Endometrial microvascular endothelial cells (primary cell): ENCODE measurements around the gene ZSWIM8. TPM values are rescaled to one million over a fixed set of nuclear protein-coding genes. Genes with fewer than 3 reads are reported as not detected.
"Not testable (repeated sequence)": the region's sequence is repeated elsewhere in the genome, so short reads cannot be mapped to it uniquely, and the experiment has no call there.

Experiments used
- in situ Hi-C: cut with HindIII; loops from 2 replicates; pipeline ENCODE4 v1.10.0; 2017; ENCODE audit warnings: low sequenced_read_pairs, low pct_unique_long_range_greater_than_20kb; ENCODE audit errors: inconsistent ontology term
- total RNA-seq: library from RNA; depleted of rRNA; stranded (reverse); fragments of >200 nt; gene quantifications from one replicate; pipeline ENCODE4 v1.2.3, GENCODE V29; 2015; ENCODE audit errors: inconsistent ontology term

Gene ZSWIM8
- 47.0 TPM for total RNA-seq

- in situ Hi-C loops, result no loop called here
Measured at GRCh38 chr10:73785211-73785720, at the start of gene ZSWIM8. Gene ZSWIM8, plus strand, starts transcription at chr10:73785606. Its CDS starts 273 bp downstream, at chr10:73785879.

GRCh38 chr10:73740501-73741254, 44.7 kb upstream of the ZSWIM8 start:
- in situ Hi-C loops, result not testable (repeated sequence)

DNA sequence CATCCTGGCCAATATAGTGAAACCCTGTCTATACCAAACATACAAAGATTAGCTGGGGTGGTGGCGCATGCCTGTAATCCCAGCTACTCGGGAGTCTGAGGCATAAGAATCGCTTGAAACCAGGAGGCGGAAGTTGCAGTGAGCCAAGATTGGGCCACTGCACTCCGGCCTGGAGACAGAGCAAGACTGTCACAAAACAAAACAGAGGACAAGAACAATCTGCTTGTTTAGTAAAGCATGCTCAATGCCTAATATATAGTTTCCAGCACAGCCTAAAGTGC, 43.0 kb upstream of the ZSWIM8 start:
- in situ Hi-C loops, result no loop called here

DNA sequence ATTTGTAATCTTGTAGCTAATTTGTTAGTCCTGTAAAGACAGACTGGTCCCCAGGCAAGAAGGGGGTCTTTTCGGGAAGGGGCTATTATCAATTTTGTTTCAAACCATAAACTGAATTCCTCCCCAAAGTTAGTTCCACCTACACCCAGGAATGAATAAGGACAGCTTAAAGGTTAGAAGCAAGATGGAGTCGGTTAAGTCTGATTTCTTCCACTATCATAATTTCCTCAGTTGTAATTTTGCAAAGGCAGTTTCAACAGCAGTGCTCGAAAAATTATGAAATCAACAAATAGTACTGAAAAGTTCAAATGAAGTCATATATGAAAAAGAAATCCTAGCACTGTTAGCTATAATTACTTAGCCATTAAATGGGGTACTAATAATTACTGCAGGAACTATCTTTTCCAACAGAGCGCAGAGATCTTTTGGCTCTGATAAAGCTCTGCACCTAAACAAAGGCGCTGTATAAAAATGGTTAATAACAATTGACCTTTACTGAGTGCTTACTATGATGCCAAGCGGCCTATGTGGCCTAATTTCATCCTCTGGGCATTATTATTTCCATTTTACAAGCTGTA, 42.0 kb upstream of the ZSWIM8 start:
- in situ Hi-C loops, result no loop called here

- in situ Hi-C loops, result no loop called here
Measured at GRCh38 chr10:73743905-73744663, 41.3 kb upstream of the ZSWIM8 start, which contains the start of gene SEC24C. Gene SEC24C, plus strand, starts transcription at chr10:73744372. Its CDS starts 2,461 bp downstream, at chr10:73746833.

- in situ Hi-C loops, result no loop called here
Measured at GRCh38 chr10:73744664-73744975, 40.8 kb upstream of the ZSWIM8 start.

GRCh38 chr10:73746721-73747120, 38.7 kb upstream of the ZSWIM8 start:
- in situ Hi-C loops, result no loop called here

GRCh38 chr10:73750819-73751218, 34.6 kb upstream of the ZSWIM8 start:
- in situ Hi-C loops, result no loop called here

GRCh38 chr10:73756183-73756582, 29.2 kb upstream of the ZSWIM8 start:
- in situ Hi-C loops, result no loop called here

DNA sequence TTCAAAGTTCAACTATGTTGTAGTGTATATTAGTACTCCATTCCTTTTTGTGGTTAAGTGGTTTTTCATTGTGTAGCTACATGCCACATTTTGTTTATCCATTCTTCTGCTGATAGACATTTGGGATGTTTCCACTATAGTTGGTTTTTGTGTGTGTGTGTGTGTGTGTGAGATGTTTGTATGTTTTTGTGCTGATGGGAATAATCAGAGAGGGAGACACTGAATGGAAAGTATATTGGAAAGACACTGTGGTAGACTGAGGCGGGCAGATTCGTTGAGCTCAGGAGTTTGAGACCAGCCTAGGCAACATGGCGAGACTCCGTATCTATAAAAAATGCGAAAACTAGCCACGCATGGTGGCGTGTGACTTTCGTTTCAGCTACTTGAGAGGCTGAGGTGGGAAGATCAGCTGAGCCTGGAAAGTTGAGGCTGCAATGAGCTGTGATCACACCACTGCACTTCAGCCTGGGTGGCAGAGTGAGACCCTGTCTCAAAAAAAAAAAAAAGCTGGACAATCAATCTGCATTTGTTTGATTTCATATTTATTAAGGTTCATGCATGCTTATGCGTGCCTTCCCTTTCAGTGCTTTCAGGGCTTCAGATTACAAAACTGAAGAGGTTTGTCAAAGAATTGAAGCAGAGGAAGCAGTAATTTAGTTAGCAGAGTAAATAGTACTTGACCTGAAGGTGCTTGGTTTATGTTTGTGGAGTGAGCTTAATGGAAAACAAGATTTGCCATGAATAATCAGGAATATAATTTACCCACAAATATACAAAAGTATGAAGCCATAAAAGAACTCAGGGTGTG, 26.5 kb upstream of the ZSWIM8 start:
- in situ Hi-C loops, result no loop called here

- in situ Hi-C loops, result no loop called here
Measured at GRCh38 chr10:73759512-73760115, 25.8 kb upstream of the ZSWIM8 start.

- in situ Hi-C loops, result no loop called here
Measured at GRCh38 chr10:73761781-73762180, 23.6 kb upstream of the ZSWIM8 start.

- in situ Hi-C loops, result no loop called here
Measured at GRCh38 chr10:73762915-73763314, 22.5 kb upstream of the ZSWIM8 start.

DNA sequence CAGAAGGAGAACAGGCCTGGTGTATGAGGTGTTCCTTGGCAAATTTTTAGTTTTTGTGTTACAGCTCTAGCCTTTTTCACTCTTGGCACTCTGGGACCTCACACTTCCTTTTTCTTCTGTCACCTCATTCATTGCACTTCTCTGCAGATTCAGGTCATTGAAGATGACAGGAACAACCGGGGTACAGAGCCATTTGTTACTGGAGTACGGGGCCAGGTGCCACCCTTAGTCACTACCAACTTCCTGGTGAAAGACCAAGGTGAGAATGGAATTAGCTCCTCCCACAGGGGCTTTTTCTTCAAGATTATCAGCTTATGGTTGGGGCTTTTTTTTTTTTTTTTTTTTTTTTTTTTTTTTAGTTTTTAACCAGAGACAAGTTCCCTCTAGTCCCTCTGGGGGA, 22.1 kb upstream of the ZSWIM8 start:
- in situ Hi-C loops, result no loop called here

DNA sequence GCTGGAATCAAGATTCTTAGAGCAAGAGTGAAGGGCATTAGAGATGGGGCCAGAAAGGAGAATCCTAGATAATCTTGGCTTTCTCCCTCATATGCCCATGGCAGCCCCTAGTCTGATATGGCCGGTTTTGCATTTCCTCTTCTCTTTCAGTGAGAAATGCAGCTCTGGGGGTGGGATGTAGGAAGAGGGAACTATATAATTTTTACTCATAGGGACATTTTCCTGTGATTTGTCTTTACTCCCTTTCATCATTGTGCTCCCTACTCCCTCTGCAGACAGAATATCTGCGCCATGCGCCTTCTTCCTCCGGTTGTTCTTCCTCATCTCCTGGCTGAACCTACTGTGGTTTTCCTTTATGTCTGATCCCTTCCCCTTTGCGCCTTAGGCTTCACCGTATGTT, 20.3 kb upstream of the ZSWIM8 start:
- in situ Hi-C loops, result no loop called here

GRCh38 chr10:73768881-73769280, 16.5 kb upstream of the ZSWIM8 start:
- in situ Hi-C loops, result no loop called here

- in situ Hi-C loops, result no loop called here
Measured at GRCh38 chr10:73769396-73769795, 16.0 kb upstream of the ZSWIM8 start.

- in situ Hi-C loops, result no loop called here
Measured at GRCh38 chr10:73771722-73772280, 13.6 kb upstream of the ZSWIM8 start.
